Measurements from ENCODE around the gene C2CD3.

The C2CD3 gene

GRCh38 chr11:73982595-73982989, 188.2 kb downstream of the C2CD3 start, which contains the start of gene UCP2:
TSS of gene UCP2 (minus strand) at chr11:73982843. CDS start at chr11:73978378, 4,465 bp downstream.
- peak; percentile 88 to 89 for DNase-seq (ENCODE audit: low read depth in 2 of 2)

GRCh38 chr11:73981051-73981805, 189.6 kb downstream of the C2CD3 start:
- DNase-seq (ENCODE audit: low read depth in 2 of 2): no peak

GRCh38 chr11:73980001-73980961, 190.5 kb downstream of the C2CD3 start:
- DNase-seq (ENCODE audit: low read depth in 2 of 2): peak; percentile 60

- no peak for DNase-seq (ENCODE audit: low read depth in 2 of 2)
These were observed 192.2 kb downstream of the C2CD3 start for GRCh38 chr11:73978576-73979086.

- no peak for DNase-seq (ENCODE audit: low read depth in 2 of 2)
These were observed 192.8 kb downstream of the C2CD3 start for GRCh38 chr11:73977856-73978519.

- no peak for DNase-seq (ENCODE audit: low read depth in 2 of 2)
These were observed 194.2 kb downstream of the C2CD3 start for GRCh38 chr11:73976451-73977151.

GRCh38 chr11:73975479-73975757, 195.4 kb downstream of the C2CD3 start:
- DNase-seq (ENCODE audit: low read depth in 2 of 2): no peak

- DNase-seq (ENCODE audit: low read depth in 2 of 2): no peak
These were observed 196.0 kb downstream of the C2CD3 start for GRCh38 chr11:73974604-73975478.

GRCh38 chr11:73972620-73973449, 198.0 kb downstream of the C2CD3 start:
- DNase-seq (ENCODE audit: low read depth in 2 of 2): no peak

- DNase-seq (ENCODE audit: low read depth in 2 of 2): no peak
These were observed 198.6 kb downstream of the C2CD3 start for GRCh38 chr11:73972187-73972586.

- DNase-seq (ENCODE audit: low read depth in 2 of 2): no peak
These were observed 199.6 kb downstream of the C2CD3 start for GRCh38 chr11:73971175-73971719.

- no peak for DNase-seq (ENCODE audit: low read depth in 2 of 2)
These were observed 200.6 kb downstream of the C2CD3 start for GRCh38 chr11:73969991-73970800.

- no peak for DNase-seq (ENCODE audit: low read depth in 2 of 2)
These were observed 201.7 kb downstream of the C2CD3 start for GRCh38 chr11:73969091-73969490.

GRCh38 chr11:73968356-73968966, 202.3 kb downstream of the C2CD3 start:
- no peak for DNase-seq (ENCODE audit: low read depth in 2 of 2)

- DNase-seq (ENCODE audit: low read depth in 2 of 2): no peak
These were observed 205.1 kb downstream of the C2CD3 start for GRCh38 chr11:73965764-73966121.

- no peak for DNase-seq (ENCODE audit: low read depth in 2 of 2)
These were observed 205.6 kb downstream of the C2CD3 start for GRCh38 chr11:73965076-73965763.

- no peak for DNase-seq (ENCODE audit: low read depth in 2 of 2)
These were observed 206.9 kb downstream of the C2CD3 start for GRCh38 chr11:73963861-73964260.

Data from stimulated activated CD8-positive, alpha-beta memory T cell treated with anti-CD3 and anti-CD28 coated beads, Interleukin-15, amount 100 ng/mL, for 48 hours (primary cell).